ENCODE results near the gene HES3. TPM values are rescaled to one million over a fixed set of nuclear protein-coding genes. Genes with fewer than 3 reads are reported as not detected.

Gene HES3
- total RNA-seq, 1 experiment from 2014 or later = not detected

DNA sequence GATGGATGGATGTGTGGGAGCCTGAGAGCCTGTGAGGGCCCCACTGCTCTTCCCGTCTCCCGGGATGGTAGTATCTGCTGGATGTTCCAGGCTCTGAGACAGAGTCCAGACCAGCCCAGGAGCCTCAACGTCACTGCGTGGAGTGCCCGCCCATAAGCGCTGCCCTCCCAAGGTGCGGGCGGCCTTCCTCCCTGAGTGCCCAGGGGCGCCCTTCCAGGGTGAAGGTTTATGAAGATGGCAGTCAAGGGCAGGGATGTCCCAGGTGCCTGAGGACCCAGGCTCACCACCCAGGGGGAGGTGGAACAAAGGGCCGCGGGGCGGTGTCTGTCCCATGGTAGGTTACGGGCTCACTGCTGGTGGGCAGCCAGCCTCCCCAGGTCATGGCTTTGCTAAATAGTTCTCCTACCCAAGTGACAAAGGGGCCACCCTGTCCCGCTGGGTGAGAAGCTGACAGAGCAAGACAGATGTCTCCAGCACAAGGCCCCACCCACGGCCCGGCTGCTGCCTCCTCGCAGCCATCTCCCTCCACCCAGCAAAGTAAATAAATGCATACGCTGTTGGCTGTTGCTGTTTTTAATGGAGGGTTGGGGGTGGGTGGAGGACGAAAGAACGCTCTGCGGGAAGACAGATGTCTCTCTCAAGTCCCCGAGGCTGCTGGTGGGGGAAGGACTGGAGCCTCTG is 25.9 kb downstream of the HES3 start:
- intact Hi-C loops (cut with micrococcal nuclease) = no loop called here
- ChIA-PET POLR2A (no interaction called here), CTCF (no interaction called here), RAD21 (ENCODE audit: low non-redundant PET in 1 of 2, low total read pairs in 2 of 2, uncharacterized antibody in 2 of 2, unreplicated experiment in 2 of 2) (no interaction called here)
- Histone ChIP-seq H3K4me2 (ENCODE audit: low read length) (no peak overlapping the region), H2AFZ (ENCODE audit: low read depth, low read length, poor library complexity, severe bottlenecking) (no peak overlapping the region), H3K79me2 (ENCODE audit: insufficient read depth, low read length) (no peaks in the 10 kb centered on the region), H3K4me3 (replicated peaks in 1 of 2; ENCODE audit: low read depth in 1 of 2, low read length in 2 of 2) (no peak overlapping the region), H3K9me2 (ENCODE audit: insufficient read depth) (no peaks in the 10 kb centered on the region), H3K9ac (ENCODE audit: low read length) (no peak overlapping the region), H3K27me3 (ENCODE audit: insufficient read depth, low read length) (no peaks in the 10 kb centered on the region), H3K4me1 (ENCODE audit: control insufficient read depth in 1 of 2, insufficient read depth in 2 of 2, low read length in 2 of 2) (no peaks in the 10 kb centered on the region), H4K20me1 (ENCODE audit: insufficient read depth) (no peaks in the 10 kb centered on the region), H3K27ac (ENCODE audit: low read depth, low read length) (no peak overlapping the region), H3K36me3 (ENCODE audit: control insufficient read depth in 1 of 2, insufficient read depth in 2 of 2, low read length in 2 of 2) (no peaks in the 10 kb centered on the region), H3K9me3 (ENCODE audit: control insufficient read depth in 1 of 2, insufficient read depth in 1 of 2, low read depth in 1 of 2, low read length in 2 of 2) (no peaks in the 10 kb centered on the region)
- TF ChIP-seq ZFX (IDR thresholded peaks at IDR 0.05) (no peak), JUND (IDR thresholded peaks at IDR 0.05) (no peak), POLR2AphosphoS5 (IDR thresholded peaks at IDR 0.05; ENCODE audit: low read depth, low read length) (no peak), EZH2phosphoT487 (IDR thresholded peaks at IDR 0.05; ENCODE audit: borderline replicate concordance) (no peak), EZH2 (IDR thresholded peaks at IDR 0.05) (no peak), CEBPB (IDR thresholded peaks at IDR 0.05; ENCODE audit: low read depth) (no peak), EGR1 (IDR thresholded peaks at IDR 0.05; ENCODE audit: low read depth) (no peak), TCF7L2 (IDR thresholded peaks at IDR 0.05; ENCODE audit: borderline replicate concordance, extremely low read depth, insufficient read depth, insufficient read length) (no peak), YY1 (IDR thresholded peaks at IDR 0.05; ENCODE audit: extremely low read depth, insufficient replicate concordance, low read depth, low read length) (no peak), ZNF274 (IDR thresholded peaks at IDR 0.05; ENCODE audit: low read depth, low read length) (no peak), RAD21 (IDR thresholded peaks at IDR 0.05; ENCODE audit: low read depth) (no peak), CBX3 (IDR thresholded peaks at IDR 0.05; ENCODE audit: low read depth) (no peak), SRF (IDR thresholded peaks at IDR 0.05; ENCODE audit: low read depth) (no peak)
- TF ChIP-seq, protein P1, sequence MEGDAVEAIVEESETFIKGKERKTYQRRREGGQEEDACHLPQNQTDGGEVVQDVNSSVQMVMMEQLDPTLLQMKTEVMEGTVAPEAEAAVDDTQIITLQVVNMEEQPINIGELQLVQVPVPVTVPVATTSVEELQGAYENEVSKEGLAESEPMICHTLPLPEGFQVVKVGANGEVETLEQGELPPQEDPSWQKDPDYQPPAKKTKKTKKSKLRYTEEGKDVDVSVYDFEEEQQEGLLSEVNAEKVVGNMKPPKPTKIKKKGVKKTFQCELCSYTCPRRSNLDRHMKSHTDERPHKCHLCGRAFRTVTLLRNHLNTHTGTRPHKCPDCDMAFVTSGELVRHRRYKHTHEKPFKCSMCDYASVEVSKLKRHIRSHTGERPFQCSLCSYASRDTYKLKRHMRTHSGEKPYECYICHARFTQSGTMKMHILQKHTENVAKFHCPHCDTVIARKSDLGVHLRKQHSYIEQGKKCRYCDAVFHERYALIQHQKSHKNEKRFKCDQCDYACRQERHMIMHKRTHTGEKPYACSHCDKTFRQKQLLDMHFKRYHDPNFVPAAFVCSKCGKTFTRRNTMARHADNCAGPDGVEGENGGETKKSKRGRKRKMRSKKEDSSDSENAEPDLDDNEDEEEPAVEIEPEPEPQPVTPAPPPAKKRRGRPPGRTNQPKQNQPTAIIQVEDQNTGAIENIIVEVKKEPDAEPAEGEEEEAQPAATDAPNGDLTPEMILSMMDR (IDR thresholded peaks at IDR 0.05 in 2 of 3, conservative IDR thresholded peaks at IDR 0.05 in 1 of 3; ENCODE audit: borderline replicate concordance in 1 of 3, insufficient read depth in 1 of 3, low read depth in 2 of 3, low read length in 2 of 3) = no peak
- TF ChIP-seq, protein P2, sequence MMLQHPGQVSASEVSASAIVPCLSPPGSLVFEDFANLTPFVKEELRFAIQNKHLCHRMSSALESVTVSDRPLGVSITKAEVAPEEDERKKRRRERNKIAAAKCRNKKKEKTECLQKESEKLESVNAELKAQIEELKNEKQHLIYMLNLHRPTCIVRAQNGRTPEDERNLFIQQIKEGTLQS (IDR thresholded peaks at IDR 0.05) = no peak
- no TSS peak for BruUV-seq (replicated peaks)
- no peak for ATAC-seq
- no peak for DNase-seq (ENCODE audit: low read depth, low spot score)
